OCI-LY7 (cell line): ENCODE results near the gene CENPP. TPM values are rescaled to one million over a fixed set of nuclear protein-coding genes. Genes with fewer than 3 reads are reported as not detected.

Experiments used
- Bru-seq: library from RNA; stranded (reverse); fragments of 400-500 nt; gene quantifications from one replicate; lab custom pipeline; 2021; lab: Mats Ljungman, UMichigan
- BruChase-seq, 2 experiments: library from RNA; stranded (reverse); fragments of 400-500 nt; gene quantifications; one replicate each; lab custom pipeline; 2021; lab: Mats Ljungman, UMichigan
- BruUV-seq: library from RNA; stranded (reverse); fragments of 400-500 nt; replicated peaks from 2 replicates; lab custom pipeline; 2021; lab: Mats Ljungman, UMichigan
- CTCF ChIA-PET: fragments of 300-600 bp; sonication (Branson Sonifier 250); formaldehyde crosslinking; loops from one replicate; lab custom pipeline; 2022; ENCODE audit warnings: antibody characterized with exemption; ENCODE audit not compliant: unreplicated experiment; lab: Charles Lee
- POLR2A ChIA-PET: fragments of 300-600 bp; sonication (Branson Sonifier 250); formaldehyde crosslinking; loops from one replicate; lab custom pipeline; 2022; ENCODE audit warnings: antibody characterized with exemption; lab: Charles Lee
- DNase-seq: peaks from one replicate; pipeline ENCODE4 v3.0.0-alpha.2; 2015; ENCODE audit warnings: low spot score
- H2AFZ ChIP-seq: fragments of 200-600 bp; sonication (generic), shearing (Covaris generic); 2 replicates; pipeline ENCODE4 v1.6.1; 2014; ENCODE audit warnings: mild to moderate bottlenecking, antibody characterized with exemption, low read length, moderate library complexity
- H3K27ac ChIP-seq: fragments of 200-600 bp; sonication (generic); 2 replicates; pipeline ENCODE4 v1.5.1; 2014; ENCODE audit warnings: mixed run types, low read depth, mild to moderate bottlenecking, moderate library complexity, low read length, inconsistent platforms; ENCODE audit not compliant: poor library complexity, severe bottlenecking
- H3K36me3 ChIP-seq: fragments of 200-600 bp; sonication (generic); 2 replicates; pipeline ENCODE4 v1.6.1; 2014; ENCODE audit warnings: mild to moderate bottlenecking, antibody characterized with exemption, low read length, moderate library complexity, mixed read lengths; ENCODE audit not compliant: insufficient read depth
- H3K4me1 ChIP-seq: fragments of 200-600 bp; sonication (generic); 2 replicates; pipeline ENCODE4 v1.5.1; 2014; ENCODE audit warnings: mild to moderate bottlenecking, low read length; ENCODE audit not compliant: insufficient read depth, poor library complexity, severe bottlenecking
- H3K4me2 ChIP-seq: fragments of 200-600 bp; sonication (generic); 2 replicates; pipeline ENCODE4 v1.6.1; 2014; ENCODE audit warnings: mild to moderate bottlenecking, low read length
- H3K4me3 ChIP-seq: fragments of 200-600 bp; sonication (generic); 2 replicates; pipeline ENCODE4 v1.5.1; 2014; ENCODE audit warnings: mild to moderate bottlenecking, low read depth, low read length; ENCODE audit not compliant: poor library complexity, severe bottlenecking
- H3K79me2 ChIP-seq: fragments of 200-600 bp; sonication (generic); 2 replicates; pipeline ENCODE4 v1.6.1; 2016; ENCODE audit warnings: low read depth, mild to moderate bottlenecking, low read length, moderate library complexity, mixed read lengths; ENCODE audit not compliant: insufficient read depth
- H3K9me2 ChIP-seq: fragments of 200-600 bp; sonication (generic); 2 replicates; pipeline ENCODE4 v1.6.1; 2016; ENCODE audit warnings: mild to moderate bottlenecking, low read length, mixed read lengths; ENCODE audit not compliant: insufficient read depth
- H3K9me3 ChIP-seq: fragments of 200-600 bp; sonication (generic); 2 replicates; pipeline ENCODE4 v1.6.1; 2014; ENCODE audit warnings: mild to moderate bottlenecking, mixed run types, low read length, mixed read lengths
- H4K20me1 ChIP-seq: fragments of 200-600 bp; sonication (generic); 2 replicates; pipeline ENCODE4 v1.6.1; 2014; ENCODE audit warnings: mild to moderate bottlenecking, antibody characterized with exemption, low read length, moderate library complexity, mixed read lengths; ENCODE audit not compliant: insufficient read depth
- CTCF ChIP-seq: fragments of 200-600 bp; sonication (generic); conservative IDR thresholded peaks from 2 replicates; pipeline ENCODE4 v1.5.1; 2014; ENCODE audit warnings: mild to moderate bottlenecking, antibody characterized with exemption, low read length, moderate library complexity, mixed read lengths
- EZH2phosphoT487 ChIP-seq: fragments of 200-600 bp; sonication (generic); IDR thresholded peaks from 2 replicates; pipeline ENCODE4 v1.6.1; 2018; ENCODE audit warnings: low read depth, borderline replicate concordance, mild to moderate bottlenecking, mixed run types, antibody characterized with exemption, low read length, moderate library complexity, mixed read lengths
- intact Hi-C: fragments of 100-400 bp; cut with micrococcal nuclease; formaldehyde crosslinking; loops from one replicate; pipeline ENCODE4 v1.10.0; 2022; ENCODE audit not compliant: unreplicated experiment
- long read RNA-seq: library from polyadenylated mRNA; stranded (forward); transcript quantifications from one replicate; pipeline ENCODE4 v2.0.0, GENCODE V29; 2022
- total RNA-seq, 2 experiments: library from RNA; depleted of rRNA in 1 of 2; stranded (reverse); fragments of >200 nt in 1 of 2; shearing (Covaris generic) in 1 of 2; gene quantifications; 2 replicates each; pipeline ENCODE4 v1.2.3, GENCODE V29; 2014 to 2022

Gene CENPP
- total RNA-seq (2014; rRNA removed; shearing (Covaris generic)), result 30.9 and 42.0 TPM in 2 replicates
- 25.4 and 30.4 TPM in 2 replicates for total RNA-seq (2022)
- Bru-seq, nascent RNA, result percentile 79 among the genes with signal in this experiment
- BruChase-seq, experiment 1, labeled RNA remaining after a 6-hour chase, result percentile 87 among the genes with signal in this experiment
- BruChase-seq, experiment 2, labeled RNA remaining after a 2-hour chase, result percentile 89 among the genes with signal in this experiment
- long read RNA-seq, partial matches to known transcripts, result 0 of 19 reads
- long read RNA-seq, other reads (novel, unspliced or antisense), result 15 of 19 reads

- Histone ChIP-seq H3K9me3 (no peaks in the 10 kb centered on the region), H3K79me2 (peaks cover 75% of the 10 kb centered on the region), H3K4me3 (peak within 1 kb of the TSS; percentile 92), H3K36me3 (peaks cover 26% of the 10 kb centered on the region), H3K4me1 (peaks cover 29% of the 10 kb centered on the region), H3K4me2 (peak within 1 kb of the TSS; percentile 84), H2AFZ (peak within 1 kb of the TSS; percentile 81), H3K27ac (peak within 1 kb of the TSS; percentile 61), H3K9me2 (no peaks in the 10 kb centered on the region), H4K20me1 (no peaks in the 10 kb centered on the region)
- intact Hi-C loops, result loop anchor here (1.0 to 10.0 kb wide), 2 partner anchors 32 to 191 kb away; partner anchors contain the start of gene IARS1
- no peak for TF ChIP-seq EZH2phosphoT487
- no peak for TF ChIP-seq CTCF
- POLR2A ChIA-PET, result interaction anchor here (0.6 to 1.6 kb wide), 5 partner anchors 19 to 44 kb away, joined by 3 to 6 read pairs (median 4); no protein-coding TSS in a partner anchor
- DNase-seq, result peak; percentile 92
- no TSS peak for BruUV-seq
- CTCF ChIA-PET, result interaction anchor here (0.6 kb wide), 1 partner anchor 145 kb away, joined by 3 read pairs; no protein-coding TSS in a partner anchor
Observed at GRCh38 chr9:92325269-92325990, at the start of gene CENPP, which contains the start of gene NOL8. TSS of gene CENPP (plus strand) at chr9:92325953. TSS of gene NOL8 (minus strand) at chr9:92325350. CDS start at chr9:92324161, 1,189 bp downstream.

- no peak overlapping the region for H3K27ac ChIP-seq
Observed at GRCh38 chr9:92276331-92277032, 49.3 kb upstream of the CENPP start.

More at GRCh38 chr9:92276331-92277032, 49.3 kb upstream of the CENPP start:
- intact Hi-C loops, result loop anchor here (5.0 kb wide), 1 partner anchor 34 kb away; no protein-coding TSS in a partner anchor
- POLR2A ChIA-PET, result interaction anchor here (1.0 to 1.3 kb wide), 2 partner anchors 11 kb away, joined by 3 to 4 read pairs; no protein-coding TSS in a partner anchor
- CTCF ChIA-PET, result no interaction called here
- Histone ChIP-seq H3K4me2 (no peak overlapping the region), H3K79me2 (peaks cover 4% of the 10 kb centered on the region; the same call in 1 of the 2 replicates), H3K4me3 (no peak overlapping the region), H3K9me2 (no peaks in the 10 kb centered on the region), H3K4me1 (peaks cover 15% of the 10 kb centered on the region), H4K20me1 (peaks cover 17% of the 10 kb centered on the region; the same call in 1 of the 2 replicates), H3K9me3 (no peaks in the 10 kb centered on the region), H3K36me3 (peaks cover 98% of the 10 kb centered on the region), H2AFZ (no peak overlapping the region)
- BruUV-seq, result no TSS peak
- DNase-seq, result no peak
- no peak for TF ChIP-seq EZH2phosphoT487
- TF ChIP-seq CTCF, result no peak
